SIG-M5 treated with dmso at 0.1 percent for 504 hours (cell line): ENCODE results near the gene OPN1MW3.
"Not testable (repeated sequence)": the region's sequence is repeated elsewhere in the genome, so short reads cannot be mapped to it uniquely, and the experiment has no call there.

Experiments used
- DNase-seq: peaks from one replicate; lab custom pipeline; 2025; ENCODE audit not compliant: unreplicated experiment; lab: John Stamatoyannopoulos, UW

OPN1MW3 gene

DNA sequence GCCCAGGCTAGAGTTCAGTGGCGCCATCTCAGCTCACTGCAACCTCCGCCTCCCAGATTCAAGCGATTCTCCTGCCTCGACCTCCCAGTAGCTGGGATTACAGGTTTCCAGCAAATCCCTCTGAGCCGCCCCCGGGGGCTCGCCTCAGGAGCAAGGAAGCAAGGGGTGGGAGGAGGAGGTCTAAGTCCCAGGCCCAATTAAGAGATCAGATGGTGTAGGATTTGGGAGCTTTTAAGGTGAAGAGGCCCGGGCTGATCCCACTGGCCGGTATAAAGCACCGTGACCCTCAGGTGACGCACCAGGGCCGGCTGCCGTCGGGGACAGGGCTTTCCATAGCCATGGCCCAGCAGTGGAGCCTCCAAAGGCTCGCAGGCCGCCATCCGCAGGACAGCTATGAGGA lies at the start of gene OPN1MW3:
Gene OPN1MW3 (plus strand): TSS at position 301 of the 400 bp plus-strand sequence. CDS start 38 bp downstream, at position 339.
- DNase-seq = not testable (repeated sequence)

DNA sequence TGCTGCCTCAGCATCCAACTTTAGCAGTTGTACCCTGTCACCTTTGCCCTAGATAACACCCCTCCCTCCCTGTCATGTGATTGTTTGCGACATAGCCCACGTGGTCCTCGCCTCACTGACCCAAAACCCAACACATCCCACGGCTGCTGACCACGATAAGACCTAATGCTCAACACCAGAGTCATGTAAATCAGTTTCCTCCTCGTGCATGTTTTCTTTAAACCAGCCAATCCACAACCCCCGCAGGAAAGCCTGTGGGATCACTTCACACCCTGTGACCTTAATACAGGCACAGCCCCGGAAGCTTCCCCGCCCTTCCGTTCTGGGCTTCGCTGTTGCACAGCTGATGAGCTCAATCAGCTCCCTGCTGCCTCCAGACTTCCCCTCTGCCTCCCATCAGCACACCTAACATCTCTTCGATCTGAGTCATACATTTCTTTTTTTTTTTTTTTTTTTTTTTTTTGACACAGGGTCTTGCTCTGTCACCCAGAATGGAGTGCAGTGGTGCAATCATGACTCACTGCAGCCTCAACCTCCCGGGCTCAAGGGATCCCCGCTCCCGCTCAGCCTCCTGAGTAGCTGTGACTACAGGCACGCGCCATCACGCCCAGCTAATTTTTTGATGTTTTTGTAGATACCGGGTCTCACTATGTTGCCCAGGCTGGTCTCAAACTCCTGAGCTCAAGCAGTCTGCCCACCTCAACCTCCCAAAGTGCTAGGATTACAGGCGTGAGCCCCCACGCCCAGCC lies 47.5 kb upstream of the OPN1MW3 start:
- not testable (repeated sequence) for DNase-seq

- not testable (repeated sequence) for DNase-seq
Observed at GRCh38 chrX:154211057-154211456, 46.3 kb upstream of the OPN1MW3 start.

- DNase-seq = not testable (repeated sequence)
Observed at GRCh38 chrX:154211499-154211898, 45.9 kb upstream of the OPN1MW3 start.

- DNase-seq = not testable (repeated sequence)
Observed at GRCh38 chrX:154219456-154219855, 37.9 kb upstream of the OPN1MW3 start, which contains the start of gene OPN1MW2. OPN1MW2 (plus strand) TSS chrX:154219756; CDS start chrX:154219816, 60 bp downstream.

DNA sequence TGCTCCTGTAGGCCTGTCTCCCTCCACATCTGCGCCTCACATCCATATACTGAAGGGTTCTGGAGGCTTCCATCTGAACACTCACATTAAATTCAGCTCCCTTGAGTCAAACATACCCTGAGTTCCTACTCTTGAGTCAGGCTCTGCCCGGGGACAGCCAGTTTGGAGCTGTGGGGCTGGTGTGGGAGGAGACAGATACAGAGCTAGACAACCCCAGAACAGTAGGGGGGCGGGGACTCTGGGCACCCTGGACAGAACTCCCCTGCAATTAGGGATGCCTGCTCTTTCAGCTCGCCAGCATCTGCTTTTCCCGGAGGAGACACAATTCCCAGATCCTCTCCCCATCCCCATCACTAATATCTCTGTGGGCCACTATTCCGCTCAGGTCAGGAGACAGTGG lies 32.1 kb upstream of the OPN1MW3 start:
- not testable (repeated sequence) for DNase-seq

GRCh38 chrX:154226706-154227105 lies 30.7 kb upstream of the OPN1MW3 start:
- DNase-seq = not testable (repeated sequence)

DNA sequence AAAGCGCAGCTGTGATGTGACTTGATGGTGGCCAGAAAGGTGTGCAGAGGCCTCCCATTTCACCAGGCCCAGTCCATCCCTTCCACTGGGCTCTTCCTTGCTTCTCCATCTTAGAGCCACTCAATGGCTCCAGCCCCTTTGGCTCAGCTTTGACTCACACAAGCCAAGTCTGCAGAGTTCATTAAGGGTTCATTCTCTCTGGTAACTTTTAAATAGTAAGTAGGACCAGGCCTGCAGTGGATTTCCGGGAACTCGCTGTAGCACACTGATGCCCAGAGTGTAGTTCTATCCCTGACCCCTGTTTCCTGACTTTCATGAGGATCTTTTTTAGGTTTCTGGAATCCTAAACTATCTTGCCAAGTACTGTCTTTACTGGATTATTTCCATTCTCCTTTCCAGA lies 25.9 kb upstream of the OPN1MW3 start:
- DNase-seq = not testable (repeated sequence)

DNA sequence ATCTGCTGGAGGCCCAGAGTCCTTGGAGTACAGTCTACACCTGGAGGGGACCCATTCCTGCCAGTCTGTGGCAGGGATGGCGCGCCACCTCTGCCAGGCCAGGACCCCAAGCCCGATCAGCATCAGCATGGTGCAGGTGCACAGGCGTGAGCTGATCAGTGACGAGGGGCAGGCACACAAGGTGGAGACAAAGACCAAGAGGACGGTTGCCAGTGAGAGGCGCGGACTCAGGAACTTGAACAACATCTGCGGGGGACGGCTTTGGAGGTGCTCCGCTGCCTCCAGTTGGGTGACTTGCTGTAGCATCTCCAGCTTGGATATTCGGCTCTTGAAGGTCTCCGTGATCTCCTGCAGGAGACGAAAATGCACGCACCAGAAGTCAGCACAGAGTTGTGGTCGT lies 23.8 kb upstream of the OPN1MW3 start:
- DNase-seq = not testable (repeated sequence)

GRCh38 chrX:154238939-154239559 lies 18.3 kb upstream of the OPN1MW3 start:
- DNase-seq = not testable (repeated sequence)

GRCh38 chrX:154239982-154240503 lies 17.3 kb upstream of the OPN1MW3 start:
- not testable (repeated sequence) for DNase-seq

DNA sequence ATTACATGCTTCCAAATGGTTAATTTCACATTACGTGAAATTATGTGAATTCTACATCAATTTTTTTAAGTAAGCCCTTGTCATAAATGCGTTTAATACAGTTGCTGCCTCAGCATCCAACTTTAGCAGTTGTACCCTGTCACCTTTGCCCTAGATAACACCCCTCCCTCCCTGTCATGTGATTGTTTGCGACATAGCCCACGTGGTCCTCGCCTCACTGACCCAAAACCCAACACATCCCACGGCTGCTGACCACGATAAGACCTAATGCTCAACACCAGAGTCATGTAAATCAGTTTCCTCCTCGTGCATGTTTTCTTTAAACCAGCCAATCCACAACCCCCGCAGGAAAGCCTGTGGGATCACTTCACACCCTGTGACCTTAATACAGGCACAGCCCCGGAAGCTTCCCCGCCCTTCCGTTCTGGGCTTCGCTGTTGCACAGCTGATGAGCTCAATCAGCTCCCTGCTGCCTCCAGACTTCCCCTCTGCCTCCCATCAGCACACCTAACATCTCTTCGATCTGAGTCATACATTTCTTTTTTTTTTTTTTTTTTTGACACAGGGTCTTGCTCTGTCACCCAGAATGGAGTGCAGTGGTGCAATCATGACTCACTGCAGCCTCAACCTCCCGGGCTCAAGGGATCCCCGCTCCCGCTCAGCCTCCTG lies 9.9 kb upstream of the OPN1MW3 start:
- not testable (repeated sequence) for DNase-seq

GRCh38 chrX:154248076-154248475 lies 9.3 kb upstream of the OPN1MW3 start:
- DNase-seq = not testable (repeated sequence)

DNA sequence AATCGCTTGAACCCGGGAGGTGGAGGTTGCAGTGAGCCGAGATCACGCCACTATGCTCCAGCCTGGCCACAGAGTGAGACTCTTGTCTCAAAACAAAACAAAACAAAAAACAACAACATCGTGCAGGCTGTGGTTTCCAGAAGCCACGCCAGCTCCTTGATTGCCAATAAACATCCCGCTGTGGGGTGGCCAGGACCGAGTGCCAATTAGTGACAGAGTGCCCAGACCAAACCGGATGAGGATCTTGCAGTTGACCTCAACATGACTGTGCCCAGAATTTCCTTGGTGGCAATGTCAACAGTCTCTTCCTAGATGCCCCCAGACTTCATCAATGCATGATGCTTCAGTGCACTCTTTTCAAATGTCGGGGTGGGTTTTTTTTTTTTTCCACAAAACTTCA lies 1.3 kb downstream of the OPN1MW3 start:
- not testable (repeated sequence) for DNase-seq

DNA sequence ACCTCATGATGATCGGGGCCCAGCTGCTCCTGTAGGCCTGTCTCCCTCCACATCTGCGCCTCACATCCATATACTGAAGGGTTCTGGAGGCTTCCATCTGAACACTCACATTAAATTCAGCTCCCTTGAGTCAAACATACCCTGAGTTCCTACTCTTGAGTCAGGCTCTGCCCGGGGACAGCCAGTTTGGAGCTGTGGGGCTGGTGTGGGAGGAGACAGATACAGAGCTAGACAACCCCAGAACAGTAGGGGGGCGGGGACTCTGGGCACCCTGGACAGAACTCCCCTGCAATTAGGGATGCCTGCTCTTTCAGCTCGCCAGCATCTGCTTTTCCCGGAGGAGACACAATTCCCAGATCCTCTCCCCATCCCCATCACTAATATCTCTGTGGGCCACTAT lies 5.7 kb downstream of the OPN1MW3 start:
- DNase-seq = not testable (repeated sequence)

GRCh38 chrX:154269245-154269644 lies 11.9 kb downstream of the OPN1MW3 start:
- not testable (repeated sequence) for DNase-seq

DNA sequence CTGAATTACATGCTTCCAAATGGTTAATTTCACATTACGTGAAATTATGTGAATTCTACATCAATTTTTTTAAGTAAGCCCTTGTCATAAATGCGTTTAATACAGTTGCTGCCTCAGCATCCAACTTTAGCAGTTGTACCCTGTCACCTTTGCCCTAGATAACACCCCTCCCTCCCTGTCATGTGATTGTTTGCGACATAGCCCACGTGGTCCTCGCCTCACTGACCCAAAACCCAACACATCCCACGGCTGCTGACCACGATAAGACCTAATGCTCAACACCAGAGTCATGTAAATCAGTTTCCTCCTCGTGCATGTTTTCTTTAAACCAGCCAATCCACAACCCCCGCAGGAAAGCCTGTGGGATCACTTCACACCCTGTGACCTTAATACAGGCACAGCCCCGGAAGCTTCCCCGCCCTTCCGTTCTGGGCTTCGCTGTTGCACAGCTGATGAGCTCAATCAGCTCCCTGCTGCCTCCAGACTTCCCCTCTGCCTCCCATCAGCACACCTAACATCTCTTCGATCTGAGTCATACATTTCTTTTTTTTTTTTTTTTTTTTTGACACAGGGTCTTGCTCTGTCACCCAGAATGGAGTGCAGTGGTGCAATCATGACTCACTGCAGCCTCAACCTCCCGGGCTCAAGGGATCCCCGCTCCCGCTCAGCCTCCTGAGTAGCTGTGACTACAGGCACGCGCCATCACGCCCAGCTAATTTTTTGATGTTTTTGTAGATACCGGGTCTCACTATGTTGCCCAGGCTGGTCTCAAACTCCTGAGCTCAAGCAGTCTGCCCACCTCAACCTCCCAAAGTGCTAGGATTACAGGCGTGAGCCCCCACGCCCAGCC lies 27.3 kb downstream of the OPN1MW3 start:
- DNase-seq = not testable (repeated sequence)

DNA sequence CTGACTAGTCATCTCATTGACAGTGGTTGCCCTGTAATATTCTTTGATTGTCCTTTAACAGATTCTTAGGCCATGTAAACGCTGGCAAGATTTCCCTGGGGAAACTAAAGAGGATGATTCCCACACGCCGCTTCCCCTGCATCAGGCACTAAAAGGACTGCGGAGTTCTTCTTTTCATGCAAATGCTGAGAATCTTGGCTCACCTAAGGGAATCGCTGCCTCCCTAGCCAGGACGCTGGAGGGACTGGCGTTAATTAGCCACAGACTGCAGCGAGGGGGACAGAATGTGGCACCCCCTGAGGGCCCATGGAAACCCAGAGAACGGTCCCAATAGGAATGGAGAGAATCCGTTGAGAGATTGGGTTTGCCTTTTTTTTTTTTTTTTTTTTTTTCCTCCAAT lies 29.0 kb downstream of the OPN1MW3 start:
- DNase-seq = not testable (repeated sequence)

DNA sequence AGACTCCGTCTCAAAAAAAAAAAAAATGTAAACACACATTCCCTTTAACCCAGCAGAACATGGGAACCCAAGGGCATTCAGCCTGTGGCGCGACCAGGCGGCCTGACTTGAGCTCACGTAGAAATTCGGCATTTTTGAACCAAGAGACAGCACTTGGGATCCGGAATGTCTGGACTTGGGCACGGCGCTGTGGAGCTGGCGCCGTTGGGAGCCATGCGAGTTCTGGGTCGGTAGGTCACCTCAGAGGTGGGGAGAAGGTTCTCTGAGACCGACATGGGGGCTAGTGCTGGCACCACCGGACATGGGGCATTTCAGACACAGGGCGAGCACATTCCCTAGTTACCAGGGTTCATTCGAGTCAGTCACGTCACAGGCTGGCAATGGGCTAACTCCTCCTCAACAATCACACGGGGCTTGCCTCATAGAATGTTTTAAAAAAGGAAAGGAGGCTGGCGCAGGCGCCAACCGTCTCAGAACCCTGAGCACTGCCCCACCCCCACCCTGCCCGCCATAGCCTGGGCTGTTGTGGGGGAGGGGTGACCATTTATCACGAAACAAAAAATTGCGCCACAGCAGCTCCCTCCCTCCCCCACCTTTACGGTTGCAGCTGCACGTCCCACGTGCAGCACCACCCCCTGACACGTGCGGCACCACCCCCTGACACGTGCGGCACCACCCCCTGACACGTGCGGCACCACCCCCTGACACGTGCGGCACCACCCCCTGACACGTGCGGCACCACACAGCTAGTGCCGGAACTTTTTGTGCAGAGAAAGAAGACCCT lies 37.6 kb downstream of the OPN1MW3 start, which contains the start of gene TEX28:
Gene TEX28 (minus strand): TSS at position 334 of the 784 bp plus-strand sequence. CDS start 3,007 bp downstream, outside the sequence.
- DNase-seq = no peak
